HEK293 (cell line): Measurements from ENCODE around the gene KLHL29.

ENCODE experiments used
- CTCF ChIA-PET: fragments of 350-600 bp; formaldehyde crosslinking; extraction: SDS; loops from one replicate; lab custom pipeline; 2021; ENCODE audit warnings: antibody characterized with exemption; lab: Yijun Ruan, JAX
- POLR2A ChIA-PET: fragments of 300-600 bp; formaldehyde crosslinking; extraction: SDS; loops from one replicate; lab custom pipeline; 2020; ENCODE audit warnings: antibody characterized with exemption, inconsistent platforms; lab: Yijun Ruan, JAX
- H3K27ac ChIP-seq: fragments of 200-500 bp; sonication (Bioruptor generic); 2 replicates; pipeline ENCODE4 v1.5.1; 2014; ENCODE audit warnings: low read depth, low read length, control low read depth, inconsistent platforms; ENCODE audit errors: extremely low read depth
- H3K36me3 ChIP-seq, 2 experiments: fragments of 200-500 bp in 1 of 2; sonication (Bioruptor generic) in 1 of 2; 1 replicate in 1 of 2; 2 replicates in 1 of 2; pipeline ENCODE4 v1.5.1; 2014 to 2017; ENCODE audit warnings: inconsistent platforms in 2 of 2, low read length in 2 of 2; ENCODE audit not compliant: control insufficient read depth in 2 of 2, insufficient read depth in 1 of 2
- H3K4me1 ChIP-seq: fragments of 200-500 bp; sonication (Bioruptor generic); 2 replicates; pipeline ENCODE4 v1.5.1; 2014; ENCODE audit warnings: mild to moderate bottlenecking, low read length, inconsistent platforms; ENCODE audit not compliant: control insufficient read depth, insufficient read depth
- H3K4me3 ChIP-seq: 2 replicates; pipeline ENCODE4 v1.5.1; 2011; ENCODE audit warnings: low read depth, mild to moderate bottlenecking, control low read depth, low read length, moderate library complexity
- H3K9me3 ChIP-seq: fragments of 200-500 bp; sonication (Bioruptor generic); 2 replicates; pipeline ENCODE4 v1.5.1; 2014; ENCODE audit warnings: low read depth, low read length, inconsistent platforms; ENCODE audit not compliant: control insufficient read depth, insufficient read depth
- EGR2 ChIP-seq: fragments of 450-650 bp; formaldehyde crosslinking; IDR thresholded peaks from 2 replicates; pipeline ENCODE4 v1.5.1; 2016; ENCODE audit warnings: low read depth, missing biosample characterization, missing genetic modification characterization
- GLIS2 ChIP-seq: fragments of 450-650 bp; formaldehyde crosslinking; IDR thresholded peaks from 2 replicates; pipeline ENCODE4 v1.5.1; 2016; ENCODE audit warnings: missing biosample characterization, missing genetic modification characterization
- HIC1 ChIP-seq: fragments of 450-650 bp; formaldehyde crosslinking; IDR thresholded peaks from 2 replicates; pipeline ENCODE4 v1.5.1; 2016; ENCODE audit warnings: missing biosample characterization, missing genetic modification characterization
- KLF10 ChIP-seq: fragments of 450-650 bp; IDR thresholded peaks from 2 replicates; pipeline ENCODE4 v1.5.1; 2018; ENCODE audit warnings: missing biosample characterization, mild to moderate bottlenecking, missing genetic modification characterization
- KLF8 ChIP-seq: fragments of 450-650 bp; formaldehyde crosslinking; IDR thresholded peaks from 2 replicates; pipeline ENCODE4 v1.5.1; 2016; ENCODE audit warnings: missing biosample characterization, missing genetic modification characterization
- PRDM10 ChIP-seq: fragments of 450-650 bp; formaldehyde crosslinking; IDR thresholded peaks from 2 replicates; pipeline ENCODE4 v1.5.1; 2016; ENCODE audit warnings: missing biosample characterization, missing genetic modification characterization
- SP3 ChIP-seq: fragments of 450-650 bp; formaldehyde crosslinking; IDR thresholded peaks from 2 replicates; pipeline ENCODE4 v1.5.1; 2016; ENCODE audit warnings: missing biosample characterization, missing genetic modification characterization
- ZBTB10 ChIP-seq: fragments of 450-650 bp; formaldehyde crosslinking; IDR thresholded peaks from 2 replicates; pipeline ENCODE4 v1.5.1; 2016; ENCODE audit warnings: missing biosample characterization, missing genetic modification characterization
- ZBTB17 ChIP-seq: fragments of 450-650 bp; formaldehyde crosslinking; IDR thresholded peaks from 2 replicates; pipeline ENCODE4 v1.5.1; 2016; ENCODE audit warnings: missing biosample characterization, missing genetic modification characterization
- ZBTB21 ChIP-seq: fragments of 450-650 bp; formaldehyde crosslinking; IDR thresholded peaks from 2 replicates; pipeline ENCODE4 v1.5.1; 2017; ENCODE audit warnings: missing biosample characterization, missing genetic modification characterization
- ZBTB8A ChIP-seq: fragments of 450-650 bp; formaldehyde crosslinking; IDR thresholded peaks from 2 replicates; pipeline ENCODE4 v1.5.1; 2016; ENCODE audit warnings: missing biosample characterization, missing genetic modification characterization
- ZNF140 ChIP-seq: fragments of 450-650 bp; formaldehyde crosslinking; IDR thresholded peaks from 2 replicates; pipeline ENCODE4 v1.5.1; 2016; ENCODE audit warnings: missing biosample characterization, missing genetic modification characterization
- ZNF169 ChIP-seq: fragments of 450-650 bp; formaldehyde crosslinking; IDR thresholded peaks from 2 replicates; pipeline ENCODE4 v1.5.1; 2016; ENCODE audit warnings: missing biosample characterization, missing genetic modification characterization
- ZNF214 ChIP-seq: fragments of 450-650 bp; formaldehyde crosslinking; IDR thresholded peaks from 2 replicates; pipeline ENCODE4 v1.5.1; 2017; ENCODE audit warnings: missing biosample characterization, mild to moderate bottlenecking, missing genetic modification characterization, borderline replicate concordance
- ZNF239 ChIP-seq: fragments of 450-650 bp; formaldehyde crosslinking; IDR thresholded peaks from 2 replicates; pipeline ENCODE4 v1.5.1; 2016; ENCODE audit warnings: missing biosample characterization, missing genetic modification characterization
- ZNF341 ChIP-seq: fragments of 450-650 bp; formaldehyde crosslinking; IDR thresholded peaks from 2 replicates; pipeline ENCODE4; 2016; ENCODE audit warnings: low read depth, missing biosample characterization, missing genetic modification characterization
- ZNF350 ChIP-seq: fragments of 450-650 bp; formaldehyde crosslinking; IDR thresholded peaks from 2 replicates; pipeline ENCODE4 v1.5.0; 2017; ENCODE audit warnings: missing biosample characterization, mild to moderate bottlenecking, missing genetic modification characterization
- ZNF404 ChIP-seq: fragments of 450-650 bp; formaldehyde crosslinking; IDR thresholded peaks from 2 replicates; pipeline ENCODE4 v1.5.1; 2017; ENCODE audit warnings: missing biosample characterization, missing genetic modification characterization
- ZNF449 ChIP-seq: fragments of 450-650 bp; formaldehyde crosslinking; IDR thresholded peaks from 2 replicates; pipeline ENCODE4 v1.5.1; 2017; ENCODE audit warnings: missing biosample characterization, mild to moderate bottlenecking, missing genetic modification characterization, moderate library complexity
- ZNF514 ChIP-seq: fragments of 450-650 bp; formaldehyde crosslinking; IDR thresholded peaks from 2 replicates; pipeline ENCODE4 v1.5.1; 2016; ENCODE audit warnings: missing biosample characterization, missing genetic modification characterization
- ZNF529 ChIP-seq: fragments of 450-650 bp; formaldehyde crosslinking; IDR thresholded peaks from 2 replicates; pipeline ENCODE4 v1.5.1; 2017; ENCODE audit warnings: missing genetic modification characterization, missing biosample characterization; ENCODE audit not compliant: insufficient replicate concordance
- ZNF585B ChIP-seq: fragments of 450-650 bp; formaldehyde crosslinking; IDR thresholded peaks from 2 replicates; pipeline ENCODE4 v1.5.1; 2016; ENCODE audit warnings: missing biosample characterization, missing genetic modification characterization
- ZNF596 ChIP-seq: fragments of 450-650 bp; IDR thresholded peaks from 2 replicates; pipeline ENCODE4 v1.5.0; 2018; ENCODE audit warnings: missing biosample characterization, mild to moderate bottlenecking, missing genetic modification characterization, moderate library complexity

KLHL29 gene

GRCh38 chr2:23385748-23386338 lies 864 bp downstream of the KLHL29 start (continued):
- no peak for TF ChIP-seq KLF10
- no peak for TF ChIP-seq ZNF596 (tag by site-specific recombination)
- no peak for TF ChIP-seq ZNF514 (tag by site-specific recombination)
- TF ChIP-seq ZNF404 (tag by site-specific recombination), result no peak
- TF ChIP-seq ZNF529 (tag by site-specific recombination), result no peak
- TF ChIP-seq GLIS2 (tag by site-specific recombination), result peak; percentile 57

- H3K36me3 ChIP-seq, result no peaks in the 10 kb centered on the region
- CTCF ChIA-PET, result interaction anchor here (0.7 kb wide), 1 partner anchor 1810 kb away, joined by 3 read pairs; no protein-coding TSS in a partner anchor
- H3K4me3 ChIP-seq, result peak overlapping the region; percentile 82
- H3K27ac ChIP-seq, result peak overlapping the region; percentile 64; the same call in 1 of the 2 replicates
- POLR2A ChIA-PET, result interaction anchor here (0.9 to 1.5 kb wide), 3 partner anchors 11 to 18 kb away, joined by 3 to 4 read pairs (median 3); no protein-coding TSS in a partner anchor
- H3K4me1 ChIP-seq, result peaks cover 12% of the 10 kb centered on the region
- no peaks in the 10 kb centered on the region for H3K9me3 ChIP-seq
- no peak for TF ChIP-seq ZNF214 (tag by site-specific recombination)
- TF ChIP-seq KLF8 (tag by site-specific recombination), result peak; percentile 22; the same call in 1 of the 2 replicates
- TF ChIP-seq ZNF140 (tag by site-specific recombination), result no peak
- TF ChIP-seq PRDM10 (tag by site-specific recombination), result peak; percentile 71; the same call in 1 of the 2 replicates
- TF ChIP-seq ZBTB17, result peak; percentile 50; the same call in 1 of the 2 replicates
- 0 out of 2 replicates have a peak, but pooled peaks have one; percentile 20 for TF ChIP-seq EGR2
- no peak for TF ChIP-seq ZBTB21 (tag by site-specific recombination)
- TF ChIP-seq ZNF449 (tag by site-specific recombination), result no peak
- TF ChIP-seq SP3, result no peak
- 0 out of 2 replicates have a peak, but pooled peaks have one; percentile 14 for TF ChIP-seq ZNF341 (tag by site-specific recombination)
- no peak for TF ChIP-seq ZNF350 (tag by site-specific recombination)
- 0 out of 2 replicates have a peak, but pooled peaks have one; percentile 1 for TF ChIP-seq ZBTB8A (tag by site-specific recombination)
- 0 out of 2 replicates have a peak, but pooled peaks have one; percentile 10 for TF ChIP-seq HIC1 (tag by site-specific recombination)
- no peak for TF ChIP-seq ZNF585B (tag by site-specific recombination)
- TF ChIP-seq ZNF169 (tag by site-specific recombination), result no peak
- TF ChIP-seq ZNF239 (tag by site-specific recombination), result no peak
- TF ChIP-seq ZBTB10 (tag by site-specific recombination), result peak; percentile 83; the same call in 1 of the 2 replicates
- peak; percentile 48; the same call in 1 of the 2 replicates for TF ChIP-seq GLIS2 (tag by site-specific recombination)
Observed at GRCh38 chr2:23386339-23387220, 1.6 kb downstream of the KLHL29 start.
